H1 (cell line): Measurements from ENCODE around the gene GNA12. TPM values are rescaled to one million over a fixed set of nuclear protein-coding genes. Genes with fewer than 3 reads are reported as not detected.
A peak's percentile ranks its signal among the peaks of the same experiment; 100 is the strongest.

ENCODE experiments used
- CTCF ChIA-PET: fragments of 300-600 bp; sonication (Branson Sonifier 250); formaldehyde crosslinking; loops from one replicate; lab custom pipeline; 2021; ENCODE audit not compliant: partially characterized antibody; lab: Charles Lee
- POLR2A ChIA-PET: fragments of 300-600 bp; sonication (Branson Sonifier 250); formaldehyde crosslinking; loops from one replicate; lab custom pipeline; 2021; ENCODE audit warnings: inconsistent platforms; ENCODE audit not compliant: partially characterized antibody; lab: Charles Lee
- DNase-seq, 2 experiments: peaks; one replicate each; pipeline versions ENCODE4 v3.0.0 to v3.0.0-alpha.2; 2010 to 2022; ENCODE audit warnings: low spot score in 2 of 2, low read depth in 1 of 2, mixed read lengths in 1 of 2
- FAIRE-seq: peaks from 2 replicates; lab custom pipeline; 2011; peaks lifted over from hg19 to GRCh38; lab: Jason Lieb, UNC
- H2AFZ ChIP-seq: 2 replicates; pipeline ENCODE4 v1.8.1; 2012; ENCODE audit warnings: low read length, inconsistent platforms
- H2AK5ac ChIP-seq: 2 replicates; pipeline ENCODE4 v1.6.1; 2013; ENCODE audit warnings: low read depth, low read length
- H2BK120ac ChIP-seq: replicated peaks from 2 replicates; pipeline ENCODE3; 2013; ENCODE audit warnings: low read depth, low read length, inconsistent platforms
- H2BK12ac ChIP-seq: 2 replicates; pipeline ENCODE4 v1.6.1; 2013; ENCODE audit warnings: low read depth, low read length
- H2BK15ac ChIP-seq: 2 replicates; pipeline ENCODE4 v1.6.1; 2013; ENCODE audit warnings: low read length
- H2BK20ac ChIP-seq: 2 replicates; pipeline ENCODE4 v1.6.1; 2013; ENCODE audit warnings: low read length
- H2BK5ac ChIP-seq: 2 replicates; pipeline ENCODE4 v1.6.1; 2013; ENCODE audit warnings: low read depth, low read length
- H3K14ac ChIP-seq: 2 replicates; pipeline ENCODE4 v1.6.1; 2013; ENCODE audit warnings: inconsistent platforms; ENCODE audit not compliant: insufficient read length
- H3K18ac ChIP-seq: 2 replicates; pipeline ENCODE4 v1.6.1; 2013; ENCODE audit warnings: low read length; ENCODE audit errors: extremely low read depth
- H3K23ac ChIP-seq: 2 replicates; pipeline ENCODE4 v1.6.1; 2013; ENCODE audit warnings: inconsistent platforms; ENCODE audit not compliant: insufficient read length
- H3K23me2 ChIP-seq: 2 replicates; pipeline ENCODE4 v1.6.1; 2013; ENCODE audit warnings: low read depth, low read length
- H3K27ac ChIP-seq: 2 replicates; pipeline ENCODE4 v1.6.1; 2011; ENCODE audit warnings: low read depth, low read length, inconsistent platforms
- H3K27me3 ChIP-seq, 4 experiments: replicated peaks in 1 of 4; 1 replicate in 1 of 4; 2 replicates in 3 of 4; pipeline versions ENCODE4 v1.6.1 to v1.8.1; 2011 to 2013; ENCODE audit warnings: low read length in 3 of 4, mild to moderate bottlenecking in 3 of 4, inconsistent platforms in 2 of 4, mixed read lengths in 2 of 4, moderate library complexity in 1 of 4; ENCODE audit not compliant: control insufficient read depth in 3 of 4, insufficient read depth in 3 of 4; ENCODE audit errors: extremely low read depth in 1 of 4
- H3K36me3 ChIP-seq, 4 experiments: 2 replicates each; pipeline versions ENCODE4 v1.6.1 to v1.8.1; 2011 to 2013; ENCODE audit warnings: mild to moderate bottlenecking in 4 of 4, low read length in 3 of 4, moderate library complexity in 2 of 4, control low read depth in 1 of 4, inconsistent platforms in 1 of 4; ENCODE audit not compliant: insufficient read depth in 4 of 4, control insufficient read depth in 2 of 4
- H3K4ac ChIP-seq: replicated peaks from 2 replicates; pipeline ENCODE3; 2013; ENCODE audit warnings: low read length, low read depth, mixed read lengths, inconsistent platforms; ENCODE audit not compliant: insufficient read length
- H3K4me1 ChIP-seq, 4 experiments: replicated peaks in 1 of 4; 1 replicate in 1 of 4; 2 replicates in 3 of 4; pipeline versions ENCODE4 v1.6.1 to v1.8.1; 2011 to 2013; ENCODE audit warnings: low read length in 3 of 4, inconsistent platforms in 2 of 4, mixed read lengths in 1 of 4; ENCODE audit not compliant: insufficient read depth in 4 of 4, control insufficient read depth in 3 of 4
- H3K4me2 ChIP-seq, 2 experiments: 2 replicates each; pipeline versions ENCODE4 v1.6.1 to v1.8.1; 2011 to 2013; ENCODE audit warnings: low read depth in 2 of 2, low read length in 2 of 2, control low read depth in 1 of 2, inconsistent platforms in 1 of 2, mild to moderate bottlenecking in 1 of 2; ENCODE audit not compliant: insufficient read depth in 1 of 2
- H3K4me3 ChIP-seq, 4 experiments: fragments of 200-600, 300-600 bp in 1 of 4; sonication (generic), shearing (Covaris generic), sonication (Bioruptor Twin) in 1 of 4; 2 replicates each; pipeline versions ENCODE4 v1.5.1 to v1.8.1; 2011 to 2016; ENCODE audit warnings: low read length in 4 of 4, low read depth in 3 of 4, control low read depth in 2 of 4, inconsistent platforms in 2 of 4, mild to moderate bottlenecking in 2 of 4, mixed read lengths in 1 of 4, moderate library complexity in 1 of 4; ENCODE audit not compliant: insufficient read depth in 2 of 4; ENCODE audit errors: extremely low read depth in 1 of 4
- H3K56ac ChIP-seq: replicated peaks from 2 replicates; pipeline ENCODE3; 2013; ENCODE audit warnings: low read depth, mild to moderate bottlenecking, mixed read lengths, low read length, inconsistent platforms; ENCODE audit not compliant: insufficient read length
- H3K79me1 ChIP-seq: 2 replicates; pipeline ENCODE4 v1.6.1; 2013; ENCODE audit warnings: low read depth, low read length, control low read depth
- H3K79me2 ChIP-seq, 2 experiments: 2 replicates each; pipeline versions ENCODE4 v1.6.1 to v1.8.1; 2012 to 2013; ENCODE audit warnings: low read length in 2 of 2, mild to moderate bottlenecking in 2 of 2, inconsistent platforms in 1 of 2; ENCODE audit not compliant: insufficient read depth in 2 of 2, control insufficient read depth in 1 of 2
- H3K9ac ChIP-seq, 4 experiments: replicated peaks in 1 of 4; 1 replicate in 1 of 4; 2 replicates in 3 of 4; pipeline versions ENCODE4 v1.6.1 to v1.8.1; 2011 to 2013; ENCODE audit warnings: low read depth in 3 of 4, low read length in 3 of 4, control low read depth in 2 of 4, mild to moderate bottlenecking in 2 of 4, moderate library complexity in 2 of 4, inconsistent platforms in 1 of 4; ENCODE audit errors: extremely low read depth in 1 of 4
- H3K9me3 ChIP-seq, 2 experiments: 2 replicates each; pipeline versions ENCODE4 v1.6.1 to v1.8.1; 2012 to 2013; ENCODE audit warnings: mild to moderate bottlenecking in 2 of 2, moderate library complexity in 2 of 2, control low read depth in 1 of 2, inconsistent platforms in 1 of 2, low read depth in 1 of 2, low read length in 1 of 2, mixed read lengths in 1 of 2; ENCODE audit not compliant: insufficient read depth in 2 of 2
- H4K20me1 ChIP-seq, 2 experiments: replicated peaks in 1 of 2; 2 replicates each; pipeline versions ENCODE3 to v1.8.1; 2011 to 2013; ENCODE audit warnings: inconsistent platforms in 2 of 2, low read length in 2 of 2, mild to moderate bottlenecking in 1 of 2; ENCODE audit not compliant: insufficient read depth in 2 of 2, control insufficient read depth in 1 of 2
- H4K5ac ChIP-seq: 2 replicates; pipeline ENCODE4 v1.6.1; 2013; ENCODE audit warnings: low read length, low read depth, mixed read lengths, inconsistent platforms; ENCODE audit not compliant: insufficient read length
- H4K8ac ChIP-seq: 2 replicates; pipeline ENCODE4 v1.8.0; 2013; ENCODE audit warnings: mild to moderate bottlenecking, moderate library complexity, low read length, inconsistent platforms; ENCODE audit not compliant: insufficient read depth; ENCODE audit errors: extremely low read depth
- H4K91ac ChIP-seq: replicated peaks from 2 replicates; pipeline ENCODE3; 2013; ENCODE audit warnings: low read length, mixed read lengths, inconsistent platforms; ENCODE audit not compliant: insufficient read length
- CEBPB ChIP-seq: IDR thresholded peaks from 2 replicates; pipeline ENCODE4 v1.6.1; 2012; ENCODE audit warnings: low read depth, low read length
- FOSL1 ChIP-seq: IDR thresholded peaks from 2 replicates; pipeline ENCODE4 v1.6.1; 2011; ENCODE audit warnings: mild to moderate bottlenecking, low read depth, low read length, moderate library complexity; ENCODE audit not compliant: insufficient read depth
- TEAD4 ChIP-seq: IDR thresholded peaks from 2 replicates; pipeline ENCODE4 v1.6.1; 2012; ENCODE audit warnings: low read depth, low read length, inconsistent platforms, mixed read lengths
- WGBS, 2 experiments: shearing (Covaris generic) in 1 of 2; methylation state at CpG; one replicate each; pipeline versions ENCODE4 v1.1.6 to v1.1.7; 2013 to 2015; ENCODE audit warnings: low lambda C conversion rate in 2 of 2, mixed read lengths in 2 of 2, inconsistent platforms in 1 of 2, low coverage in 1 of 2, missing lambda C conversion rate in 1 of 2; ENCODE audit not compliant: insufficient replicate concordance in 2 of 2, insufficient coverage in 1 of 2, insufficient read length in 1 of 2; ENCODE audit errors: extremely low coverage in 1 of 2, missing lambda C conversion rate in 1 of 2; 5-methylcytosine and 5-hydroxymethylcytosine counted together
- polyA plus RNA-seq, 7 experiments: library from polyadenylated mRNA; depleted of rRNA in 3 of 7; stranded (reverse) in 5 of 7; unstranded in 2 of 7; fragments of >200 nt in 5 of 7; fragments of 200-250 nt in 2 of 7; gene quantifications; 1 replicate in 5 of 7; 2 replicates in 1 of 7; 4 replicates in 1 of 7; pipeline versions ENCODE4 v1.2.1 to v1.2.3, GENCODE V29; 2011 to 2013; ENCODE audit warnings: missing spikeins in 2 of 7, mixed read lengths in 2 of 7
- total RNA-seq: library from RNA; stranded (reverse); fragmentation: NEBNext Ultra II Directional; extraction: Animal tissue kit (Norgen Biotek cat#: 25700); gene quantifications from 2 replicates; pipeline ENCODE4 v1.2.1, GENCODE V29; 2021

Gene GNA12
- total and polyA plus RNA-seq, 2 of the 8 experiments (the other 6 are each of a cell fraction or from before 2014, with no cell fraction given), result 96.5 to 109 TPM

- H3K27me3 ChIP-seq, result no peaks in the 10 kb centered on the region
- H3K9ac ChIP-seq, result peak overlapping the region in 1 of 4 experiments; percentile 25; a peak in 2 of 7 replicates
- H2BK15ac ChIP-seq, result no peak overlapping the region
- no peak overlapping the region for H2BK120ac ChIP-seq
- H3K56ac ChIP-seq, result no peak overlapping the region
- H3K4me1 ChIP-seq, result peaks cover 49 to 64% (median 60%) of the 10 kb centered on the region in 4 experiments
- H3K23me2 ChIP-seq, result no peaks in the 10 kb centered on the region; the same call in 1 of the 2 replicates
- no peaks in the 10 kb centered on the region for H3K36me3 ChIP-seq
- peak overlapping the region; percentile 0; the same call in 1 of the 2 replicates for H2AK5ac ChIP-seq
- H3K27ac ChIP-seq, result peak overlapping the region; percentile 83
- no peak overlapping the region for H3K14ac ChIP-seq
- H2BK12ac ChIP-seq, result peak overlapping the region; percentile 54
- peak overlapping the region; percentile 84 for H4K91ac ChIP-seq
- POLR2A ChIA-PET, result interaction anchor here (1.1 to 1.9 kb wide), 5 partner anchors 12 to 82 kb away, joined by 3 to 11 read pairs (median 3); no protein-coding TSS in a partner anchor
- H4K5ac ChIP-seq, result peak overlapping the region; percentile 89
- H2AFZ ChIP-seq, result no peak overlapping the region
- H3K4me3 ChIP-seq, result peak overlapping the region in 1 of 4 experiments; percentile 17; a peak in 1 of 8 replicates
- H3K79me1 ChIP-seq, result peaks cover 7% of the 10 kb centered on the region; the same call in 1 of the 2 replicates
- peaks cover 33 to 81% of the 10 kb centered on the region in 2 experiments for H3K79me2 ChIP-seq
- H2BK20ac ChIP-seq, result peak overlapping the region; percentile 10; the same call in 1 of the 2 replicates
- no peak for FAIRE-seq
- no peak overlapping the region for H3K23ac ChIP-seq
- CTCF ChIA-PET, result interaction anchor here (0.7 to 3.7 kb wide), 8 partner anchors 8 to 59 kb away, joined by 3 to 13 read pairs (median 4); no protein-coding TSS in a partner anchor
- no peaks in the 10 kb centered on the region for H3K9me3 ChIP-seq
- no peak for DNase-seq
- H4K20me1 ChIP-seq, result no peaks in the 10 kb centered on the region
- no peak overlapping the region for H4K8ac ChIP-seq
- H3K4me2 ChIP-seq, result peak overlapping the region; percentile 40 to 59; a peak in 3 of 4 replicates
- H2BK5ac ChIP-seq, result peak overlapping the region; percentile 75; the same call in 1 of the 2 replicates
- 80% methylated on average over 4 of the region's 4 CpGs; no CpG with 5 or more reads in 1 of the 2 experiments for WGBS, 2 experiments
- H3K18ac ChIP-seq, result peak overlapping the region; percentile 79
- no peak for TF ChIP-seq FOSL1
- 0 out of 2 replicates have a peak, but pooled peaks have one; percentile 21 for TF ChIP-seq TEAD4
- TF ChIP-seq CEBPB, result peak; percentile 22; the same call in 1 of the 2 replicates
- H3K4ac ChIP-seq, result no peak overlapping the region
Measured at GRCh38 chr7:2820508-2820934, 23.6 kb downstream of the GNA12 start.
